Activated CD8-positive, alpha-beta memory T cell treated with anti-CD3 and anti-CD28 coated beads for 36 hours (primary cell): ENCODE results near the gene GSTM5. TPM values are rescaled to one million over a fixed set of nuclear protein-coding genes. Genes with fewer than 3 reads are reported as not detected.

Source experiments
- total RNA-seq, 2 experiments: library from RNA; stranded (reverse); gene quantifications; one replicate each; pipeline ENCODE4 v1.2.3, GENCODE V29; 2021

GSTM5 gene
- total RNA-seq, 2 experiments from 2014 or later = not detected

Other genes starting within 250 kb of the GSTM5 start
- gene SYPL2, start 245.7 kb upstream of the GSTM5 start, total RNA-seq = under 1 TPM; 0.06 to 0.13 TPM
- 10 to 100 TPM; 16.5 to 16.8 TPM for gene ATXN7L2, start 228.3 kb upstream of the GSTM5 start, total RNA-seq
- gene CYB561D1, start 218.2 kb upstream of the GSTM5 start, total RNA-seq = 1 to 10 TPM; 7.1 to 8.2 TPM
- 1 to 10 TPM; 2.6 to 3.2 TPM for gene AMIGO1, start 202.5 kb upstream of the GSTM5 start, total RNA-seq
- gene GPR61, start 172.4 kb upstream of the GSTM5 start, total RNA-seq = not detected
- 1 to 10 TPM; 9.2 to 9.3 TPM for gene GNAI3, start 163.6 kb upstream of the GSTM5 start, total RNA-seq
- gene GNAT2, start 92.6 kb upstream of the GSTM5 start, total RNA-seq = 1 to 10 TPM; 1.3 to 1.4 TPM
- 100 to 1,000 TPM in 1 of 2 experiments, 10 to 100 TPM in 1; 82.3 to 101 TPM for gene AMPD2, start 92.4 kb upstream of the GSTM5 start, total RNA-seq
- gene GSTM4, start 56.2 kb upstream of the GSTM5 start, total RNA-seq = 1 to 10 TPM; 1.4 to 1.8 TPM
- 1 to 10 TPM; 3.1 to 4.1 TPM for gene GSTM2, start 44.2 kb upstream of the GSTM5 start, total RNA-seq
- not detected for gene GSTM1, start 24.4 kb upstream of the GSTM5 start, total RNA-seq
- 10 to 100 TPM in 1 of 2 experiments, 1 to 10 TPM in 1; 8.6 to 11.8 TPM for gene GSTM3, start 28.8 kb downstream of the GSTM5 start, total RNA-seq
- not detected for gene EPS8L3, start 51.7 kb downstream of the GSTM5 start, total RNA-seq
- 10 to 100 TPM; 44.8 to 46.6 TPM for gene CSF1, start 198.6 kb downstream of the GSTM5 start, total RNA-seq